Left ventricle myocardium inferior (tissue), 1 donor: ENCODE measurements around the gene BCL2L2. TPM values are rescaled to one million over a fixed set of nuclear protein-coding genes. Genes with fewer than 3 reads are reported as not detected.
A peak's percentile ranks its signal among the peaks of the same experiment; 100 is the strongest.
"Not testable (repeated sequence)": the region's sequence is repeated elsewhere in the genome, so short reads cannot be mapped to it uniquely, and the experiment has no call there.

Source experiments
- DNase-seq: peaks from one replicate; pipeline ENCODE4 v3.0.0-alpha.2; 2020
- H3K27ac ChIP-seq: fragments of 200-600 bp; replicated peaks from 2 replicates; pipeline ENCODE4 v1.8.0; 2021
- H3K27me3 ChIP-seq: fragments of 200-600 bp; 2 replicates; pipeline ENCODE4 v1.8.0; 2021; ENCODE audit warnings: low read depth
- H3K36me3 ChIP-seq: fragments of 200-600 bp; 2 replicates; pipeline ENCODE4 v1.8.0; 2021
- H3K4me1 ChIP-seq: fragments of 200-600 bp; 2 replicates; pipeline ENCODE4 v1.8.0; 2021
- H3K4me3 ChIP-seq: fragments of 200-600 bp; 2 replicates; pipeline ENCODE4 v1.8.0; 2021; ENCODE audit warnings: mild to moderate bottlenecking, moderate library complexity
- H3K9me3 ChIP-seq: fragments of 200-600 bp; replicated peaks from 2 replicates; pipeline ENCODE4 v1.8.0; 2021
- intact Hi-C: fragments of 100-400 bp; cut with micrococcal nuclease; formaldehyde crosslinking; loops from one replicate; pipeline ENCODE4 v1.11.0; 2022
- long read RNA-seq: library from polyadenylated mRNA; unstranded; transcript quantifications from one replicate; pipeline ENCODE4 v2.0.0, GENCODE V29; 2021
- total RNA-seq: library from RNA; stranded (reverse); fragmentation: NEBNext Ultra II Directional; extraction: Animal tissue kit (Norgen Biotek cat#: 25700); gene quantifications from one replicate; pipeline ENCODE4 v1.2.1, GENCODE V29; 2021
- TF ChIP-seq, protein P1 (sequence below): fragments of 200-600 bp; IDR thresholded peaks from 2 replicates; pipeline ENCODE4 v1.8.0; 2021; ENCODE audit warnings: antibody characterized with exemption, mild to moderate bottlenecking, borderline replicate concordance
- donor health status: DM: no; HTN: yes; CAD: no; lungs with severe emphysema.

Gene BCL2L2, protein sequence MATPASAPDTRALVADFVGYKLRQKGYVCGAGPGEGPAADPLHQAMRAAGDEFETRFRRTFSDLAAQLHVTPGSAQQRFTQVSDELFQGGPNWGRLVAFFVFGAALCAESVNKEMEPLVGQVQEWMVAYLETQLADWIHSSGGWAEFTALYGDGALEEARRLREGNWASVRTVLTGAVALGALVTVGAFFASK
- 37.5 TPM for total RNA-seq
- long read RNA-seq, transcript BCL2L2-201 (4 exons, 3,605 nt), result major isoform, 14 of 16 reads
- long read RNA-seq, partial matches to known transcripts, result 2 of 16 reads
- long read RNA-seq, other reads (novel, unspliced or antisense), result 0 of 16 reads

DNA sequence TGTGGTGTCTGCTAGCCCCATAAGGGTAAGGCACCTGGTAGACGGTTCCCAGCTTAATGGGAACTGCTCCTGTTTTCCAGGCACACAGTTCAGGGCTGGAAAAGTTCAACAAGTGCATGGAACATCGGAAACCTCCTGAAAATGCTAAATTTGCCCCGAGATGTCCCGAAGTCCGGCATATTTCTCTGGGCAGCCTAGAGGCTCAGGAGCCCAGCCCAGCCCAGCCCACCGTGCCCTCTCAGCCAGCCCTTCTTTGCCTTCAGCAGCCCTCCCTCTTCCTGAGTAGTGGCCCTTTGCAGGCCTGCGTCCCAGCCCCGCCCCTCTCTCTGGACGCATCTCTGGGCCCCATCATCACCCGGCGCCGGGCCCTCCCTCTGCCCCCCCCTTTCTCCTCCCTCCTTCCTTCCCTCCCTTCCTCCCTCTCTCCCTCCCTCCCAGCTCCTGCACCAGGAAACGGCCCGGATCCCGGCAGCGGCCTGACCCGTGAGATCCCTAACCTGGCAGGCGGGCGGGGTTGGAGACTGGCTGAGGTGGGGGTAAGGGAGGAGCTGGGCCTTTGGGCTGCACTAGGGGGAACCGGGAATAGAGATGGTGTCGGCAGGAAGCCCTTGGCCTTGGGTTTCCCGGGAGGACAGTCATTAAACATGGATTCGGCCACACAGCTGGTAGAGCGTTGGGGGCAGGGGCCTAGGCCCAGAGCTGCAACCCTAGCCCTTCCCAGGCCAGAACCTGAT, at the start of gene BCL2L2:
TSS of gene BCL2L2 (plus strand) at position 422 of the 734 bp plus-strand sequence. CDS start 935 bp downstream, outside the sequence.
- Histone ChIP-seq H3K9me3 (no peaks in the 10 kb centered on the region), H3K4me1 (peaks cover 52% of the 10 kb centered on the region), H3K4me3 (peak within 1 kb of the TSS; percentile 81), H3K27ac (peak within 1 kb of the TSS; percentile 94), H3K27me3 (no peaks in the 10 kb centered on the region), H3K36me3 (peaks cover 30% of the 10 kb centered on the region)
- intact Hi-C loops, result no loop called here
- peak; percentile 95 for DNase-seq
- TF ChIP-seq, protein P1, sequence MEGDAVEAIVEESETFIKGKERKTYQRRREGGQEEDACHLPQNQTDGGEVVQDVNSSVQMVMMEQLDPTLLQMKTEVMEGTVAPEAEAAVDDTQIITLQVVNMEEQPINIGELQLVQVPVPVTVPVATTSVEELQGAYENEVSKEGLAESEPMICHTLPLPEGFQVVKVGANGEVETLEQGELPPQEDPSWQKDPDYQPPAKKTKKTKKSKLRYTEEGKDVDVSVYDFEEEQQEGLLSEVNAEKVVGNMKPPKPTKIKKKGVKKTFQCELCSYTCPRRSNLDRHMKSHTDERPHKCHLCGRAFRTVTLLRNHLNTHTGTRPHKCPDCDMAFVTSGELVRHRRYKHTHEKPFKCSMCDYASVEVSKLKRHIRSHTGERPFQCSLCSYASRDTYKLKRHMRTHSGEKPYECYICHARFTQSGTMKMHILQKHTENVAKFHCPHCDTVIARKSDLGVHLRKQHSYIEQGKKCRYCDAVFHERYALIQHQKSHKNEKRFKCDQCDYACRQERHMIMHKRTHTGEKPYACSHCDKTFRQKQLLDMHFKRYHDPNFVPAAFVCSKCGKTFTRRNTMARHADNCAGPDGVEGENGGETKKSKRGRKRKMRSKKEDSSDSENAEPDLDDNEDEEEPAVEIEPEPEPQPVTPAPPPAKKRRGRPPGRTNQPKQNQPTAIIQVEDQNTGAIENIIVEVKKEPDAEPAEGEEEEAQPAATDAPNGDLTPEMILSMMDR, result no peak

DNA sequence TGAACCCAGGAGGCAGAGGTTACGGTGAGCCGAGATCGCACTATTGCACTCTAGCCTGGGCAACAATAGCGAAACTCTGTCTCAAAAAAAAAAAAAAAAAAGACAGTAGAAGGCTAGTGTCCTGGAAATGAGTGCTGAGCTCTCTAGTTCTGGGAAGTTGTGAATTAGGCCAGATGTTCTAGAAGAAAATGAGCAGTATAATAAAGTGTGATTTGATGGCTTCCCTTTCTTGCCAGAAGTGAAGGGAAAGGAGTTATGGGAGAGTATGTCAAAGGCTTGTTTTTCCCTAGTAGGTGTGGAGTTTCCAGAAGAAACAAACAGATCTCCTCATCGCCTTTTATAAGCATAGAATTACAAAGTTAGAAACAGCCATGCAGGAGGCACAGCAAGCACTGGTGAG, 48.4 kb upstream of the BCL2L2 start:
- Histone ChIP-seq H3K4me1 (no peaks in the 10 kb centered on the region), H3K9me3 (no peaks in the 10 kb centered on the region), H3K27ac (no peak overlapping the region), H3K4me3 (no peak overlapping the region), H3K36me3 (no peaks in the 10 kb centered on the region), H3K27me3 (peaks cover 45% of the 10 kb centered on the region)
- TF ChIP-seq, protein P1, result no peak
- intact Hi-C loops, result no loop called here
- no peak for DNase-seq

DNA sequence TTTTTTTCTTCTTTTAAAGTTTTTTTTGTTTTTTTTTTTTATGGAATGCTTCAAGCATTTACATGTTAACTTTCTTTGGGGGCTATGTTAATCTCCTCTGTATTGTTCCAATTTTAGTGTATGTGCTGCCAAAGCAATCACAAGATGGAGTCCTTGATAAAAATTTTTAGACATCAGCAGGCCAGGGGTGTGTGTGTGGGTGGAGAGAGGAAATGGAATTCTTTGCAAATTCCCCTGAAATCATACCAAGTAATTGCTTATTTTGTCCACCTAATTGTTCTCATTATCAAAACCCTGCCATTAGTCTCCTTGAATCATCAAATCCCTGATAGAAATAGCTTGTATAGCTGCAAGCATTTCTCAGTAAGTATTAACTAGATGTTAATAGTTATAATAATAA, 47.2 kb upstream of the BCL2L2 start:
- Histone ChIP-seq H3K9me3 (no peaks in the 10 kb centered on the region), H3K36me3 (no peaks in the 10 kb centered on the region), H3K27me3 (peaks cover 42% of the 10 kb centered on the region), H3K27ac (no peak overlapping the region), H3K4me1 (no peaks in the 10 kb centered on the region), H3K4me3 (no peak overlapping the region)
- TF ChIP-seq, protein P1, result no peak
- intact Hi-C loops, result no loop called here
- no peak for DNase-seq

DNA sequence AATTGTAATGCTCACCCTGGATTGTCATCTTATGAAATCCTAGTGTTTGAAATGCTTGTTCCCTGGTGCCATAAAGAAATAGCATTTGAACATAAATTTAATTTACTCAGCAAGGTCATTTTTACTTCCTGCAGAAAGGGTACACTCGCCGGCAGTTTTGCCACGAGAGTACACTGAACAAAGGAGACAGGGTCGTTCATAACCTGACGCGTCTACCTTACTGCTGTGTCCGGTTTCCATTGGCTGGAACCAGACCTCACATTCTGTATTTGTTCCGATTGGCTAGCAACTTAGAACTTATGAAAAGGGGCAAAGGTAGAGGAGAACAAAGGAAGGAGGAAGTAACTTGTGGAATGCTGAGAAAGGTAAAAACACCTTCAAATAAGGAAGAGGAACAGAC, 45.8 kb upstream of the BCL2L2 start:
- intact Hi-C loops, result not testable (repeated sequence)

DNA sequence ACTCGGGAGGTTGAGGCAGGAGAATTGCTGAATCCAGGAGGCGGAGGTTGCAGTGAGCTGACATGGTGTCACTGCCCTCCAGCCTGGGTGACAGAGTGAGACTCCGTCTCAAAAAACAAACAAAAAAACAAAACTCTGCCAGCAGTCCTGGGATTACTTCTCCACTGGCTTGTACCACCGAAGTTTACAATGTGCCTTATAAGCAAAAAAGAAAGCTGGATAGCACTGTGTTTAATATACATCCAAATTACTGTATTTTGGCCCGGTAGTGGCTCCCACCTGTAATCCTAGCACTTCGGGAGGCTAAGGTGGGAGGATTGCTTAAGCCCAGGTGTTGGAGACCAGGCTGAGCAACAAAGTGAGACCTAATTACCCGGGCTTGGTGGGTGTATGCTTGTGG, 37.4 kb upstream of the BCL2L2 start:
- Histone ChIP-seq H3K27me3 (no peaks in the 10 kb centered on the region), H3K4me1 (no peaks in the 10 kb centered on the region), H3K9me3 (no peaks in the 10 kb centered on the region), H3K36me3 (no peaks in the 10 kb centered on the region), H3K27ac (no peak overlapping the region), H3K4me3 (no peak overlapping the region)
- DNase-seq, result no peak
- intact Hi-C loops, result no loop called here
- TF ChIP-seq, protein P1, result no peak

More for the DNA sequence above, 45.8 kb upstream of the BCL2L2 start:
- H3K36me3 ChIP-seq, H3K9me3 ChIP-seq, H3K4me1 ChIP-seq, H3K4me3 ChIP-seq, DNase-seq, H3K27ac ChIP-seq: not testable (repeated sequence)
- peaks cover 42% of the 10 kb centered on the region for H3K27me3 ChIP-seq

DNA sequence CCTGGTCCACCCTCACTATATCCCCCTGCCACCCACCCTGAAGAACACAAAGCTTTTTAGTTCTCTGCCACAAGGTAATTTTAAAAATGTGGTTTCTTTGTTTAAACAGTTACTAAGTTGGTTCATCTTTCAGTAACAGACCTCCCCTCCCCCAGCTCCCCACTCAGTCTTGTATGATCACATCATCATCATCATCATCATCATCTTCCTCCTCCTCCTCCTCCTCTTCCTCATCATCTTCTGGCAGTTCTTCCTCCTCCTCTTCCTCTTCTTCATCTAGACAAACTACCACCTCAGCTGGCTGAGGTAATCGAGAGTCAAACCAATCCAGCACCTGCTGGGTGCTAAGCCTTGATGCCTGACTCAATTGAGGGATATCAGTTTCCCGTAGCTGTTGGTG, 31.2 kb upstream of the BCL2L2 start:
- TF ChIP-seq, protein P1, result no peak
- Histone ChIP-seq H3K4me1 (peaks cover 9% of the 10 kb centered on the region), H3K36me3 (peaks cover 15% of the 10 kb centered on the region), H3K27ac (no peak overlapping the region), H3K9me3 (no peaks in the 10 kb centered on the region), H3K27me3 (no peaks in the 10 kb centered on the region), H3K4me3 (no peak overlapping the region)
- intact Hi-C loops, result no loop called here
- no peak for DNase-seq
